CD1c-positive myeloid dendritic cell (primary cell): ENCODE results near the gene TRIM65.
A peak's percentile ranks its signal among the peaks of the same experiment; 100 is the strongest.
"Not testable (repeated sequence)": the region's sequence is repeated elsewhere in the genome, so short reads cannot be mapped to it uniquely, and the experiment has no call there.

ENCODE experiments used
- DNase-seq: peaks from one replicate; pipeline ENCODE4 v3.0.0-alpha.2; 2016; ENCODE audit errors: extremely low spot score

Gene TRIM65

GRCh38 chr17:75851693-75851991 is 45.1 kb downstream of the TRIM65 start:
- DNase-seq: not testable (repeated sequence)

- DNase-seq: no peak
These were observed 45.6 kb downstream of the TRIM65 start for GRCh38 chr17:75850928-75851692.

- DNase-seq: no peak
These were observed 47.0 kb downstream of the TRIM65 start for GRCh38 chr17:75849724-75850123.

- no peak for DNase-seq
These were observed 47.5 kb downstream of the TRIM65 start for GRCh38 chr17:75849279-75849646.

- peak; percentile 65 for DNase-seq
These were observed 48.0 kb downstream of the TRIM65 start for GRCh38 chr17:75848523-75849278.

- DNase-seq: no peak
These were observed 48.9 kb downstream of the TRIM65 start for GRCh38 chr17:75847614-75848522.

GRCh38 chr17:75846692-75847613 is 49.8 kb downstream of the TRIM65 start:
- no peak for DNase-seq

- peak; percentile 24 for DNase-seq
These were observed 50.6 kb downstream of the TRIM65 start for GRCh38 chr17:75845933-75846691.

GRCh38 chr17:75845058-75845711 is 51.6 kb downstream of the TRIM65 start:
- DNase-seq: peak; percentile 85

GRCh38 chr17:75844530-75845057 is 52.2 kb downstream of the TRIM65 start:
- no peak for DNase-seq

GRCh38 chr17:75843577-75844529 is 52.9 kb downstream of the TRIM65 start, which contains the start of gene UNC13D:
Gene UNC13D (minus strand): TSS chr17:75844404. CDS start chr17:75844337, 67 bp downstream.
- DNase-seq: peak; percentile 73

GRCh38 chr17:75842963-75843576 is 53.7 kb downstream of the TRIM65 start:
- DNase-seq: no peak

- DNase-seq: no peak
These were observed 54.3 kb downstream of the TRIM65 start for GRCh38 chr17:75842411-75842810.

- DNase-seq: no peak
These were observed 56.0 kb downstream of the TRIM65 start for GRCh38 chr17:75840799-75841164.

- DNase-seq: no peak
These were observed 56.6 kb downstream of the TRIM65 start for GRCh38 chr17:75839942-75840798.
